C4-2B (cell line): ENCODE data around the gene GRIP1.

ENCODE experiments used
- CTCF ChIP-seq: fragments of 450-650 bp; conservative IDR thresholded peaks from 2 replicates; pipeline ENCODE4 v1.5.1; 2017; ENCODE audit warnings: mild to moderate bottlenecking
- ZFX ChIP-seq: fragments of 450-650 bp; IDR thresholded peaks from 2 replicates; pipeline ENCODE4 v1.6.1; 2017

GRCh38 chr12:66698558-66698957 is 19.7 kb upstream of the GRIP1 start:
- TF ChIP-seq CTCF (peak; percentile 11; the same call in 1 of the 2 replicates), ZFX (no peak)
